CD14-positive monocyte (primary cell): ENCODE measurements around the gene RPL7A. TPM values are rescaled to one million over a fixed set of nuclear protein-coding genes. Genes with fewer than 3 reads are reported as not detected.

ENCODE experiments used
- DNase-seq, 3 donors: peaks; one replicate each; pipeline ENCODE4 v3.0.0-alpha.2; 2011 to 2022
- H2AFZ ChIP-seq: 2 replicates; pipeline ENCODE4 v1.6.0; 2012; ENCODE audit warnings: mild to moderate bottlenecking, low read depth, low read length, inconsistent platforms; ENCODE audit not compliant: insufficient read depth, poor library complexity, severe bottlenecking
- H3K27ac ChIP-seq, 2 donors: 1 replicate in 1 of 2; 2 replicates in 1 of 2; pipeline ENCODE4 v1.5.1; 2012 to 2013; ENCODE audit warnings: low read length in 2 of 2, control low read depth in 1 of 2, inconsistent platforms in 1 of 2, low read depth in 1 of 2, mild to moderate bottlenecking in 1 of 2
- H3K27me3 ChIP-seq, 2 donors: one replicate each; pipeline versions ENCODE4 v1.6.0 to v1.6.1; 2011 to 2013; ENCODE audit warnings: low read length in 2 of 2; ENCODE audit not compliant: control insufficient read depth in 2 of 2, insufficient read depth in 2 of 2
- H3K36me3 ChIP-seq, 2 donors: replicated peaks in 1 of 2; 1 replicate in 1 of 2; 2 replicates in 1 of 2; pipeline versions ENCODE4 v1.5.1 to v1.6.1; 2012 to 2013; ENCODE audit warnings: low read length in 2 of 2, control low read depth in 1 of 2, inconsistent platforms in 1 of 2, mild to moderate bottlenecking in 1 of 2; ENCODE audit not compliant: insufficient read depth in 2 of 2, control insufficient read depth in 1 of 2
- H3K4me1 ChIP-seq, 2 donors: 1 replicate in 1 of 2; 2 replicates in 1 of 2; pipeline versions ENCODE4 v1.5.1 to v1.6.1; 2012 to 2013; ENCODE audit warnings: low read length in 2 of 2, control low read depth in 1 of 2, inconsistent platforms in 1 of 2, mild to moderate bottlenecking in 1 of 2, moderate library complexity in 1 of 2; ENCODE audit not compliant: insufficient read depth in 2 of 2, control insufficient read depth in 1 of 2
- H3K4me2 ChIP-seq: replicated peaks from 2 replicates; pipeline ENCODE3; 2012; ENCODE audit warnings: low read length, moderate library complexity, mild to moderate bottlenecking; ENCODE audit not compliant: poor library complexity, severe bottlenecking; ENCODE audit errors: extremely low read depth
- H3K4me3 ChIP-seq, 3 experiments: fragments of 200-600 bp in 1 of 3; sonication (generic) in 1 of 3; replicated peaks in 1 of 3; 1 replicate in 2 of 3; 2 replicates in 1 of 3; pipeline ENCODE4 v1.5.1; 2011 to 2013; ENCODE audit warnings: low read length in 3 of 3, mild to moderate bottlenecking in 3 of 3, control low read depth in 2 of 3, low read depth in 2 of 3, inconsistent platforms in 1 of 3, moderate library complexity in 1 of 3
- H3K79me2 ChIP-seq: 2 replicates; pipeline ENCODE4 v1.6.0; 2012; ENCODE audit warnings: mild to moderate bottlenecking, control low read depth, inconsistent platforms, low read length, moderate library complexity; ENCODE audit not compliant: insufficient read depth
- H3K9ac ChIP-seq: 2 replicates; pipeline ENCODE4 v1.6.0; 2017; ENCODE audit warnings: low read length, mild to moderate bottlenecking; ENCODE audit not compliant: insufficient read depth, poor library complexity, severe bottlenecking
- H3K9me3 ChIP-seq, 2 donors: replicated peaks in 1 of 2; 1 replicate in 1 of 2; 2 replicates in 1 of 2; pipeline versions ENCODE4 v1.5.1 to v1.6.1; 2012 to 2013; ENCODE audit warnings: low read length in 2 of 2, control low read depth in 1 of 2; ENCODE audit not compliant: control insufficient read depth in 1 of 2, insufficient read depth in 1 of 2
- H4K20me1 ChIP-seq: 2 replicates; pipeline ENCODE4 v1.6.0; 2012; ENCODE audit warnings: mild to moderate bottlenecking, low read length, control low read depth, moderate library complexity; ENCODE audit not compliant: insufficient read depth
- H3K27ac Mint-ChIP-seq, 7 donors: one replicate each; pipeline ENCODE4 v1.8.0; 2020; ENCODE audit warnings: mild to moderate bottlenecking in 7 of 7, mixed read lengths in 7 of 7, moderate library complexity in 6 of 7, inconsistent platforms in 2 of 7
- H3K27me3 Mint-ChIP-seq, 3 donors: one replicate each; pipeline ENCODE4 v1.8.0; 2021 to 2022; ENCODE audit warnings: low read depth in 3 of 3, mild to moderate bottlenecking in 3 of 3, mixed read lengths in 3 of 3, moderate library complexity in 3 of 3, inconsistent platforms in 1 of 3
- H3K36me3 Mint-ChIP-seq, 2 donors: one replicate each; pipeline ENCODE4 v1.8.0; 2020; ENCODE audit warnings: mixed read lengths in 2 of 2, inconsistent platforms in 1 of 2, mild to moderate bottlenecking in 1 of 2
- H3K4me1 Mint-ChIP-seq: one replicate; pipeline ENCODE4 v1.8.0; 2020; ENCODE audit warnings: mild to moderate bottlenecking, mixed read lengths
- H3K4me3 Mint-ChIP-seq, 2 donors: one replicate each; pipeline ENCODE4 v1.8.0; 2020; ENCODE audit warnings: mild to moderate bottlenecking in 2 of 2, mixed read lengths in 2 of 2, moderate library complexity in 1 of 2
- H3K9me3 Mint-ChIP-seq, 7 donors: one replicate each; pipeline ENCODE4 v1.8.0; 2020 to 2022; ENCODE audit warnings: mixed read lengths in 7 of 7, mild to moderate bottlenecking in 6 of 7, moderate library complexity in 6 of 7, inconsistent platforms in 2 of 7
- CTCF ChIP-seq: fragments of 200-600 bp; IDR thresholded peaks from one replicate; pipeline ENCODE4 v1.8.0; 2022; ENCODE audit warnings: antibody characterized with exemption, mild to moderate bottlenecking
- WGBS: methylation state at CpG from one replicate; pipeline ENCODE4 v1.1.5; 2013; ENCODE audit warnings: missing lambda C conversion rate; ENCODE audit not compliant: insufficient coverage; 5-methylcytosine and 5-hydroxymethylcytosine counted together
- intact Hi-C, 2 donors: fragments of 100-400 bp; cut with micrococcal nuclease; formaldehyde crosslinking; loops; one replicate each; pipeline versions ENCODE4 v1.15.0 to v1.15.1; 2023
- polyA plus RNA-seq, 3 donors: library from polyadenylated mRNA; depleted of rRNA in 1 of 3; unstranded in 2 of 3; stranded (reverse) in 1 of 3; fragments of 300-500 nt in 2 of 3; fragments of >200 nt in 1 of 3; fragmentation: Illumina TruSeq in 2 of 3; gene quantifications; 1 replicate in 2 of 3; 2 replicates in 1 of 3; pipeline ENCODE4 v1.2.3, GENCODE V29; 2012 to 2021

The RPL7A gene
- polyA plus RNA-seq, 3 donors: 390 to 2,322 (median 437) TPM

GRCh38 chr9:133344979-133345378 lies 3.0 kb upstream of the RPL7A start:
- H3K9me3 ChIP-seq: no peaks in the 10 kb centered on the region
- no peak for TF ChIP-seq CTCF
- H3K9me3 Mint-ChIP-seq: peaks cover 0 to 6% (median 0%) of the 10 kb centered on the region in 7 donors
- H3K4me3 ChIP-seq: no peak overlapping the region
- H3K27me3 ChIP-seq: no peaks in the 10 kb centered on the region
- H3K27ac Mint-ChIP-seq: no peak overlapping the region
- H3K4me3 Mint-ChIP-seq: no peak overlapping the region
- no peak overlapping the region for H2AFZ ChIP-seq
- no peak for DNase-seq
- peaks cover 48 to 53% of the 10 kb centered on the region in 2 donors for H3K36me3 ChIP-seq
- H4K20me1 ChIP-seq: peaks cover 32% of the 10 kb centered on the region
- H3K9ac ChIP-seq: no peak overlapping the region
- no peaks in the 10 kb centered on the region for H3K27me3 Mint-ChIP-seq
- H3K4me1 Mint-ChIP-seq: peaks cover 53% of the 10 kb centered on the region
- peaks cover 51 to 67% of the 10 kb centered on the region in 2 donors for H3K36me3 Mint-ChIP-seq
- intact Hi-C loops: loop anchor here in 1 of 2 donors (5.0 kb wide), 1 partner anchor 313 kb away; the partner anchor contains the start of gene GTF3C5
- peaks cover 52 to 61% of the 10 kb centered on the region in 2 donors for H3K4me1 ChIP-seq
- 98% methylated on average over 12 of the region's 12 CpGs for WGBS
- peaks cover 51% of the 10 kb centered on the region for H3K79me2 ChIP-seq
- H3K27ac ChIP-seq: no peak overlapping the region
- no peak overlapping the region for H3K4me2 ChIP-seq

DNA sequence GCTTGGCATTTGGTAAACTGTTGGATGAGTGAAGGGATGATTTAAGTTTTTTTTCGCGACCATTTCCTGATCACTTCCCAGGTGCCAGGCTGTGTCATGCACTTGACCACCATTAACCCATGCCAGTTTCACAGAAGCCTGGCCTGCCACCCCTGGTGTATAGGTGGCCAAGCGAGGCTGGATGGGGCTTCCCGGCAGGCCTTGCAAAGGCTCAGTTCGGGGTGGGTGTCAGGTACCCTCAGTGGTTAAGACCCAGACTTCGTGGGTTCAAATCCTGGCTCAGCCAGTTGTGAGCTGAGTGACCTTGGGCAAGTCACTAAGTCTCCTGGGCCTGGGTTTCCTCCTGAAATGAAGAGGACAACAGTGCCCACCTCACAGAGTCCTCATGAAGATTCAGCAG lies 2.4 kb upstream of the RPL7A start:
- Histone ChIP-seq H3K9me3 (no peaks in the 10 kb centered on the region), H3K4me3 (no peak overlapping the region), H3K79me2 (peaks cover 51% of the 10 kb centered on the region), H3K27me3 (no peaks in the 10 kb centered on the region), H3K4me2 (no peak overlapping the region), H3K4me1 (peaks cover 46 to 55% of the 10 kb centered on the region in 2 donors), H3K9ac (no peak overlapping the region), H3K27ac (no peak overlapping the region), H2AFZ (no peak overlapping the region), H3K36me3 (peaks cover 55 to 59% of the 10 kb centered on the region in 2 donors), H4K20me1 (peaks cover 38% of the 10 kb centered on the region)
- 95% methylated on average over 4 of the region's 6 CpGs for WGBS
- peak overlapping the region in 1 of 7 donors; percentile 45 for H3K27ac Mint-ChIP-seq
- H3K4me3 Mint-ChIP-seq: no peak overlapping the region
- peaks cover 49% of the 10 kb centered on the region for H3K4me1 Mint-ChIP-seq
- H3K36me3 Mint-ChIP-seq: peaks cover 57 to 69% of the 10 kb centered on the region in 2 donors
- H3K27me3 Mint-ChIP-seq: no peaks in the 10 kb centered on the region
- TF ChIP-seq CTCF: no peak
- peaks cover 0 to 6% (median 0%) of the 10 kb centered on the region in 7 donors for H3K9me3 Mint-ChIP-seq
- no peak for DNase-seq
- intact Hi-C loops: no loop called here
